Ramos (cell line): ENCODE measurements around the gene TSN.
"Not testable (repeated sequence)": the region's sequence is repeated elsewhere in the genome, so short reads cannot be mapped to it uniquely, and the experiment has no call there.

Source experiments
- in situ Hi-C: fragments of 300-500 bp; cut with MboI; formaldehyde crosslinking; loops from one replicate; pipeline ENCODE4 v1.14.3; 2022; ENCODE audit warnings: low sequenced_read_pairs; ENCODE audit not compliant: unreplicated experiment

Gene TSN

DNA sequence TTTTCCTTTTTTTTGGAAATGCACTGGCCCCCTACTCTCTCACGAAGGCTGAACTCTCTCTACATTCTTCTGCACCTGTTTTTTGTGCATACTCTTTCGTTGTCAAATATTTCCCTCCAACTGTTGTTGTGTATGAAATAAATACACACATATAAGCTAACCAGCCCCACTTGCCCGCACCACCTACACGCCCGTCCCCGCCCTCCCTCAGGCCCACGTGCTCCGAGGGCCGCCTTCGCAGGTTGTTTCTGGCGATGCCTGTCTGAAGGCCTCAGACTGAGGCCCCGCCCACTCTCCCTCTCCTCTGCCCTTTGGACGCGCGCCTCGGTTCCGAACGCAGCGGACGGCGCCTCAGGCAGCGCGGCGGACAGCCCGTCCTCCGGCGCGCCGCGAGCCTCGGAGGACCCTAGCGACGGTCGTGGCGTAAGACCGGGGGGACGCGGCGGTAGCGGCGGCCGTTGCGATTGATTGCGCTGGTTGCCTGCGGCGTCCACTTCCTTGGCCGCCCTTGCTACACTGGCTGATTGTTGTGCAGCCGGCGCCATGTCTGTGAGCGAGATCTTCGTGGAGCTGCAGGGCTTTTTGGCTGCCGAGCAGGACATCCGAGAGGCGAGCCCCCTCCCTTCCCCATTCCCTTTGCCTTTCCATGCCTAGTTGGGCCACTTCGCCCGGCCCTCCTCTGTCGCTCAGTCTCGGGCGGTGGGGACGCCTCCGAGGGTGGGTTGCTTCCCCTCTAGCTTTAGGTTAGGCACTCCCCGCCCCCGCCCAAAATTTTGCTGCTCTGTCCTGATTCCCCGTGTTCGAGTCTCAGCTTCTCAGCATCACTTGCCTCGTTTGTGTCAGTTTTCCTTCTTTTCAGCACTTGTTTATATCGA lies at the start of gene TSN:
Gene TSN (plus strand): TSS at position 415 of the 875 bp plus-strand sequence. CDS start 129 bp downstream, at position 544.
- in situ Hi-C loops: no loop called here

DNA sequence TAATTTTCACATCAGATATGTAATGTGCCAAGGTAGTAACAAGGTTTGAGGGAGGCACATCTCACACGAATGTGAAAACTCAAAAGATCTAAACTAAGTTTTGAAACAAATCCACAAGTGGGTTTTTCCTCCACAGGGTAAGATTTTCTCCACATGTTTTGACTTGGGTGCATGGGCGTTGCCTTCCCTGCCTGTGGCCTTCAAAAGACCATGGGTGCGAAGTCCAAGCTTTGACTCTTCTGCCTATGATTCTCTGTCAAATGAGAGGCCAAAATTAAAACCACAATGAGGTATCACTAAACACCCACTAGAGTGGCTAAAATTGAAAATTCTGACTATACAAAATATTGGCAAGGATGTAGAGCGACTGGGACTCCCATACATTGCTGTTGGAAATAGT lies 49.5 kb upstream of the TSN start:
- in situ Hi-C loops: no loop called here

DNA sequence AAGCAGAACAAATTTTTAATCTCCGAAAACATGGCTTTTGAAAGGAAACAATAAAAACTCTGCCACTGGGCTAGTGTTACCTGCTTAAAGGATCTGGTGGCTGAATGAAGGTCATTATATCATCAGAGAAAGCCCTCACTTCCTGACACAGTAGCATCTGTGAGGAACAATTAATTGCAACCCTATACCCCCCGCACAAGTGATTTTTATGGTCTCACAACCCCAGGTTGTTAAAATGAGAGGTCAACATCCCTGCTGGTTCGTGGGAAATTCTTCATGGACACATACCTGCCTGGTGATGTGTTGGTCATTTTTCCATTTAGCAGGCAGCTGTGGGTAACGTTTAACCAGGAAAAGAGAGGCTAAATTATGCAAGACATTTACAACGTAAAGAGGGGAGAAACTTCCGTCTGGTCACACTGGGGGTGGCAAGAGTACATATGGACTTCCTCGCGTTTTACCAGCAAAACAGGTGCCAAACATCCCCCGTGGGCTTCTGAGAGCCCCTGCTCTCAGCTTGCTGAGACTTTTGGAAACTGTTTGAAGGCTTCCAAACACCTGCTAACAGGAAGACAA lies 48.0 kb upstream of the TSN start:
- in situ Hi-C loops: no loop called here

- in situ Hi-C loops: no loop called here
Observed at GRCh38 chr2:121707920-121708361, 47.5 kb upstream of the TSN start.

DNA sequence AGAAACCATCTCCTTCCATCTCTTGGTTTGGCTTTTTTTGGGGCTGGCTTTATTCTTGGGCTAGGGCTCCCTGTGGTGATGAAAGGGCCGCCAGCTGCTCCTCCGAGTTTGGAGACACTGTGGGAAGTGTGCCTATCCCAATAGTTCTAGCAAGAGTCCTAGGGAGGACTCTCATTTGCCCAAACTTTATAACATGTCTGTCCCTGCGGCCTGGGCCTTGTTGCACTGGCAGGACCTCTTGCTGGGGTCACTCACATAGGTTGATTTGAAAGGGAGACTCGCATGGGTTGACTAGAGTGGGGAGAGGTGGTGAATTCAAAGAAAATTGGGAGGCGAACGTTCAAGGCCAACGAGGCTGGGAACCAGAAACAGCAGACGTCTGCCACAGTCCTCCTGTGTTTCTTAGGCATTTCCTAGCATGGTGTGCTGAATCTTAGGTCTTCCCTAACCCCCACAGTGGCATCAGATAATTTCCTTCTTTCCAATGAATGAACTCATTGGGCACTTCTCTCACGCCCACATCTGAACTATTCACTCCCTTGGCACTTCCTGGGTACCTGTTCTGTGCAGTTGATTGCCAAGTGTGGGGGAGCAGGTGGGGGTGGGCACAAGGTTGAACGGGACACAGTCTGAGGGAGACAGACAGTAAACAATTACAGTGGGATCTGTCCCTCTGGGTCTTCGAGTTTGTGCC lies 45.5 kb upstream of the TSN start:
- in situ Hi-C loops: loop anchor here (10.0 kb wide), 1 partner anchor 175 kb away; the partner anchor contains the start of gene RNU4ATAC

DNA sequence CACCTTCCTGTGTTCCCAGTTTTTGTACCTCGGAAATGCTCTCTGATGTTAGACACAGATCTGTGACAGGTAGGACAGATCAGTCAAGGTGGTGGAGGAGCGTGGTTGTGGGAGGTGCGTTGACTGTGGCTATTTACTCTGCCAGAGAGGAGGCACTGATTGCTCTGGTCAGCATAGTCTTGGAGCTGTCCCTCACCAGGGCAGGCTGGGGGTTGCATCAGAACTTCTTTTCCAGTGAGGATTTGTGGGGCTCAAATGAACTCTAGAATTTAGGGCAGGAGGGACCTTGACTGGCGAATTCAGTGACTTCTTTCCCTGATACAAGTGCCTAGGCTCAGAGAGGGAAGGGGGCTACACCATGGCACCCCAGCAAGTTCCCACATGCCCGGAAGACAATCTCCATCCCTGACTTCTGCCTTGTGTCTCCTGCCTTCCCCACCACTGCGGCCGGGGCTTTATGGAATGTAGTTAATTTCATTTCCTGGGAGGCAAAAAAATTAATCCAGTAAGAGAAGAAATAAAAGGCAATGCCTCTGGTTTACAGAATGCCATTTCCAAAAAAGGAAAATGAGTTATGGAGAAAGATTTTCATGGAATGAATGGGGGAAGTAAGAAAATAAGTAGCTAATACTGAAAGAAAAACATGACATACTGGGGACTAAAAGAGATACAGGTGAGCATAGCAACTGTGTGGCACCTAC lies 44.8 kb upstream of the TSN start:
- in situ Hi-C loops: loop anchor here (10.0 kb wide), 1 partner anchor 176 kb away; the partner anchor contains the start of gene RNU4ATAC

DNA sequence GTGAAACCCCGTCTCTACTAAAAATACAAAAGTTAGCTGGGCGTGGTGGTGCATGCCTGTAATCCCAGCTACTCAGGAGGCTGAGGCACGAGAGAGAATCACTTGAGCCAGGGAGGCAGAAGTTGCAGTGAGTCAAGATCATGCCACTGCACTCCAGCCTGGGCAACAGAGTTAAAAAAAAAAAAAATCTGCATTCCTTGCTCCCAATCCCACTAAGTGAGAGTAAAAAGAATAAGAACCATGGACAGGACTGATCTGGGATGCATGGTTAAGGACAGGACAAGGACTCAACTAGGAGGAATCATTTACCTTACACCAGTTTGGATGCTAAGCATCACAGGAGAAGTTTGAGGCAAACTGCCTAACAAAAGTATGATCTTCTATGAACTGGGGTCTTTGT lies 44.0 kb upstream of the TSN start:
- in situ Hi-C loops: loop anchor here (10.0 kb wide), 1 partner anchor 177 kb away; the partner anchor contains the start of gene RNU4ATAC

- in situ Hi-C loops: loop anchor here (5.0 to 10.0 kb wide), 2 partner anchors 181 to 319 kb away; partner anchors contain the start of gene RNU4ATAC
Observed at GRCh38 chr2:121716126-121716525, 39.3 kb upstream of the TSN start.

- in situ Hi-C loops: loop anchor here (5.0 to 10.0 kb wide), 2 partner anchors 183 to 320 kb away; partner anchors contain the start of gene RNU4ATAC
Observed at GRCh38 chr2:121717529-121717928, 37.9 kb upstream of the TSN start.

GRCh38 chr2:121721926-121722325 lies 33.5 kb upstream of the TSN start:
- in situ Hi-C loops: no loop called here

GRCh38 chr2:121722479-121722878 lies 33.0 kb upstream of the TSN start:
- in situ Hi-C loops: no loop called here

- in situ Hi-C loops: no loop called here
Observed at GRCh38 chr2:121723316-121723715, 32.1 kb upstream of the TSN start.

- in situ Hi-C loops: no loop called here
Observed at GRCh38 chr2:121727332-121727731, 28.1 kb upstream of the TSN start.

- in situ Hi-C loops: no loop called here
Observed at GRCh38 chr2:121727950-121728349, 27.5 kb upstream of the TSN start.

DNA sequence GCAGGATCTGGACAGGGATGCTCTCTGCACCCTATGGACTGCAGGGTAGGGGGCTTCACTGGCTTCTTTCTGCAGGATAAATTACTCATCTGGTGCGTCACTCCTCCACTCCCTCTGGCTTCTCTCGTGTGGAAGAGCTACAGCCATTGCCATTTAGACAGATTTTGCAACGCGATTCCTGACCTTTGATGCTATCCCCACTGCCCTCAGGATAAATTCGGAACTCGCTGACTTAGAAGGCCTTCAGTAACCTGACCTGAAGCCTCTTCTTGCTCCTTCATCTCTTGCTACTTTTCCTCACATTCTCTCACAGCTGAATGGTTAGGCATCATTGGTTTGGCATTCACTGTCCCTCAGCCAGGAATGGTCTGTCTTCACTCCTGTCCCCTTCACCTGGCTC lies 24.1 kb upstream of the TSN start:
- in situ Hi-C loops: no loop called here

GRCh38 chr2:121734544-121734943 lies 20.9 kb upstream of the TSN start:
- in situ Hi-C loops: not testable (repeated sequence)

- in situ Hi-C loops: no loop called here
Observed at GRCh38 chr2:121735518-121736074, 19.9 kb upstream of the TSN start.

DNA sequence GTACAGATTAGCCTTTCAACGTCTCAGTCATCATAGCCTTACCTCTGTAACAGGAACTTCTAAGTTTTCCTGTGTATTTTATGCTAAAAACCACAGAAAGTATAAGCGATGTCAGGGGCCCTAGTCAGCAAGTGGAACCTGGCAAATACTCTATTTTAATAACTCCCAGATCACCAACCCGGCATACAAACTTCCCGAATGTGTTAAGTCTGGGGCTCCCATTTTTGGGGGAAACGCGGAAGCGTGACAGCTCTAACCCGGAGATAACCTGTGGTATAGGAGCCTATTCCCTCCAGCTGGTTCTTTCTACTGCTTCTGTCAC lies 19.4 kb upstream of the TSN start:
- in situ Hi-C loops: no loop called here

DNA sequence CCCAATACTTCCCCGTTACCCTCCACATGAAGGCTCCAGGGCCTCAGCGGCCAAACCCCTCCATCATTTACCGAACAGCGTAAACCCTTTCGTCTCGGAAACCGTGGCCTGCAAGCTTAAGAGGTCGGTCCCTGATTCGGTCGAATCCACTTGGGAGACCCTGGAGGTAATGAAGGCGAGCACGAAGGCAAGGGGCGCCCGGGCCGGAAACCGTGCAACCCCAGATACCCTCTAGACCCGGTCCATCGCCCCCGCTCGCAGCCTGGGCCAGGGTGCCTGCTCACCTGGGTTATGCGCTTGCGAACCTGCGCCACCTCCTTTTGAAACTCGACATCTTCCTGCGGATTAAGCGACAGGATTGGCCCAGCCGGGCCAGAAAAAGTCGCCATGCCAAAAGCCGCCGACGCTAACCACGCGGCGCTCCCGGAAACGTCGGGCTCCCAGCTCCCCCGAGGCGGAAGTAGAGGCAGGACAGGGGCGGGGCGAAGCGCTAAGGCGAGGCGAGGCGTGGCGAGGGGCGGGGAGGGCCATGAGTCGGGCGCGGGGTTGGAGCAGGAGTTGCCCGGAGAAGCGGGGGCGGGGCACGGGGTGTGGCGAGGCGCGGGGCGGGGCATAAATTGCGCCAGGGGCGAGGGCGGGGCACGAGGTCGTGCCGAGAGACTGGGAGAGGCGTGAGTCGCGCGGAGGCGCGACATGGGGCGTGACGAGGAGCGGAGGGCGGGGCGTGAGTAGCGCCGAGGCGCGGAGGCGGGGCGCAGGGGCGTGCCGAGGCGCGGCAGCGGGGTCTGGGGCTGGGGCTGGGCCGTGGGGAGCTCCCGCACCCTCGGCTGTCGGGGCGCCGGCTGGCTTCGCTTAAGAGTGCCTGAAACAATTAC lies 18.8 kb upstream of the TSN start, which contains the start of gene NIFK:
Gene NIFK (minus strand): TSS at position 414 of the 875 bp plus-strand sequence. CDS start 25 bp downstream, at position 389.
- in situ Hi-C loops: no loop called here
